Esophagus muscularis mucosa (tissue), 4 donors: ENCODE data around the gene PTPN3. TPM values are rescaled to one million over a fixed set of nuclear protein-coding genes. Genes with fewer than 3 reads are reported as not detected.

Experiments
- DNase-seq: peaks from one replicate; pipeline ENCODE4 v3.0.0-alpha.2; 2017; ENCODE audit errors: extremely low spot score
- H3K27ac ChIP-seq, 4 donors: fragments of 200-600 bp; sonication (generic); replicated peaks in 1 of 4; 1 replicate in 3 of 4; 2 replicates in 1 of 4; pipeline ENCODE4 v1.5.1; 2016 to 2019; ENCODE audit warnings: mild to moderate bottlenecking in 1 of 4
- H3K27me3 ChIP-seq, 4 donors: fragments of 200-600 bp; sonication (generic); one replicate each; pipeline versions ENCODE4 v1.5.1 to v1.6.0; 2016 to 2019
- H3K36me3 ChIP-seq, 4 donors: fragments of 200-600 bp; sonication (generic); one replicate each; pipeline ENCODE4 v1.5.1; 2016 to 2019
- H3K4me1 ChIP-seq, 4 donors: fragments of 200-600 bp; sonication (generic); one replicate each; pipeline ENCODE4 v1.5.1; 2016 to 2019
- H3K4me3 ChIP-seq, 4 donors: fragments of 200-600 bp; sonication (generic); 1 replicate in 2 of 4; 2 replicates in 2 of 4; pipeline ENCODE4 v1.5.1; 2016 to 2019; ENCODE audit warnings: mild to moderate bottlenecking in 4 of 4, moderate library complexity in 1 of 4
- H3K9me3 ChIP-seq, 4 donors: fragments of 200-600 bp; sonication (generic); 1 replicate in 3 of 4; 2 replicates in 1 of 4; pipeline ENCODE4 v1.5.1; 2016 to 2019
- EP300 ChIP-seq: sonication (generic); formaldehyde crosslinking; IDR thresholded peaks from one replicate; pipeline ENCODE4 v1.6.1; 2017; ENCODE audit warnings: antibody characterized with exemption
- POLR2A ChIP-seq: fragments of 450-650 bp; IDR thresholded peaks from one replicate; pipeline ENCODE4 v1.6.1; 2017; ENCODE audit warnings: antibody characterized with exemption, moderate library complexity, mild to moderate bottlenecking, low read depth
- POLR2AphosphoS5 ChIP-seq, 2 donors: sonication (generic); formaldehyde crosslinking; IDR thresholded peaks; one replicate each; pipeline ENCODE4 v1.6.1; 2017; ENCODE audit warnings: antibody characterized with exemption in 2 of 2
- WGBS: methylation state at CpG from one replicate; pipeline ENCODE4 v1.1.5; 2018; 5-methylcytosine and 5-hydroxymethylcytosine counted together
- intact Hi-C: fragments of 100-400 bp; cut with DNase I; formaldehyde crosslinking; loops from one replicate; pipeline ENCODE4 v1.15.1; 2023
- total RNA-seq, 4 donors: library from RNA; depleted of rRNA; stranded (reverse); fragments of >200 nt; gene quantifications; one replicate each; pipeline versions ENCODE4 v1.1.0 to v1.2.1, GENCODE V29; 2016
- TF ChIP-seq, protein P1 (sequence below), 3 experiments: fragments of 200-600 bp in 2 of 3; fragments of 450-650 bp in 1 of 3; sonication (generic) in 2 of 3; IDR thresholded peaks; one replicate each; pipeline ENCODE4 v1.5.1; 2017 to 2019; ENCODE audit warnings: antibody characterized with exemption in 3 of 3, mild to moderate bottlenecking in 2 of 3, moderate library complexity in 1 of 3

PTPN3 gene
- total RNA-seq, 4 donors from 2014 or later, result 0.83 to 2.0 (median 1.3) TPM

- 84% methylated on average over 7 of the region's 7 CpGs for WGBS
- DNase-seq, result no peak
- H3K4me3 ChIP-seq, result no peak overlapping the region
- H3K27me3 ChIP-seq, result peaks cover 0 to 9% (median 0%) of the 10 kb centered on the region in 4 donors
- intact Hi-C loops, result loop anchor here (10.0 kb wide), 1 partner anchor 219 kb away; no protein-coding TSS in a partner anchor
- TF ChIP-seq POLR2A, result no peak
- no peak for TF ChIP-seq EP300
- no peak for TF ChIP-seq POLR2AphosphoS5 (IDR thresholded peaks at IDR 0.05)
- TF ChIP-seq, protein P1, sequence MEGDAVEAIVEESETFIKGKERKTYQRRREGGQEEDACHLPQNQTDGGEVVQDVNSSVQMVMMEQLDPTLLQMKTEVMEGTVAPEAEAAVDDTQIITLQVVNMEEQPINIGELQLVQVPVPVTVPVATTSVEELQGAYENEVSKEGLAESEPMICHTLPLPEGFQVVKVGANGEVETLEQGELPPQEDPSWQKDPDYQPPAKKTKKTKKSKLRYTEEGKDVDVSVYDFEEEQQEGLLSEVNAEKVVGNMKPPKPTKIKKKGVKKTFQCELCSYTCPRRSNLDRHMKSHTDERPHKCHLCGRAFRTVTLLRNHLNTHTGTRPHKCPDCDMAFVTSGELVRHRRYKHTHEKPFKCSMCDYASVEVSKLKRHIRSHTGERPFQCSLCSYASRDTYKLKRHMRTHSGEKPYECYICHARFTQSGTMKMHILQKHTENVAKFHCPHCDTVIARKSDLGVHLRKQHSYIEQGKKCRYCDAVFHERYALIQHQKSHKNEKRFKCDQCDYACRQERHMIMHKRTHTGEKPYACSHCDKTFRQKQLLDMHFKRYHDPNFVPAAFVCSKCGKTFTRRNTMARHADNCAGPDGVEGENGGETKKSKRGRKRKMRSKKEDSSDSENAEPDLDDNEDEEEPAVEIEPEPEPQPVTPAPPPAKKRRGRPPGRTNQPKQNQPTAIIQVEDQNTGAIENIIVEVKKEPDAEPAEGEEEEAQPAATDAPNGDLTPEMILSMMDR (IDR thresholded peaks at IDR 0.05), result no peak
- no peak overlapping the region for H3K27ac ChIP-seq
- no peaks in the 10 kb centered on the region for H3K9me3 ChIP-seq
- H3K36me3 ChIP-seq, result no peaks in the 10 kb centered on the region
- H3K4me1 ChIP-seq, result no peaks in the 10 kb centered on the region
Observed at GRCh38 chr9:109463924-109464625, 34.0 kb downstream of the PTPN3 start.

DNA sequence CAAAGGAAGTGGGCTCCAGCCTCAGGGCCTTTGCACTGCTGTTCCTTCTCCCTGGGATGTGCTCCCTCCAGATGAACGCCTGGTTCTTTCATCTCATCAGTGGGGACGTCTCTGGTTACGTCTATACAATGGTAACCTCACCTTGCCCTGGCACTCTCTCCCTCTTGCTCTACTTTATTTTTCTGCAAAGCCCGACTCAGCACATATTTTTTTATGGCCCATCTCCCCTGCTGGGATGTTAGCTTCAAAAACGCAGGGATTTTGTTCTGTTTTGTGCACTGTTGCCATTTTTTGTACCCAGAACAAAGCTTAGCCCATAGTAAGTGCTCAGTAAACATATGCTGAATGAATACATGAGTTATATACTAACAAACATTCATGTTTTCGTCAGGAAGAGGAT, 37.5 kb downstream of the PTPN3 start:
- peaks cover 0 to 8% (median 0%) of the 10 kb centered on the region in 4 donors for H3K36me3 ChIP-seq
- DNase-seq, result no peak
- no peaks in the 10 kb centered on the region for H3K9me3 ChIP-seq
- TF ChIP-seq POLR2A (no peak), POLR2AphosphoS5 (IDR thresholded peaks at IDR 0.05) (no peak), EP300 (no peak)
- TF ChIP-seq, protein P1 (IDR thresholded peaks at IDR 0.05), result no peak
- 87% methylated on average over 6 of the region's 6 CpGs for WGBS
- intact Hi-C loops, result loop anchor here (10.0 kb wide), 1 partner anchor 216 kb away; no protein-coding TSS in a partner anchor
- H3K4me1 ChIP-seq, result no peaks in the 10 kb centered on the region
- peaks cover 0 to 7% (median 0%) of the 10 kb centered on the region in 4 donors for H3K27me3 ChIP-seq
- no peak overlapping the region for H3K4me3 ChIP-seq
- no peak overlapping the region for H3K27ac ChIP-seq

DNA sequence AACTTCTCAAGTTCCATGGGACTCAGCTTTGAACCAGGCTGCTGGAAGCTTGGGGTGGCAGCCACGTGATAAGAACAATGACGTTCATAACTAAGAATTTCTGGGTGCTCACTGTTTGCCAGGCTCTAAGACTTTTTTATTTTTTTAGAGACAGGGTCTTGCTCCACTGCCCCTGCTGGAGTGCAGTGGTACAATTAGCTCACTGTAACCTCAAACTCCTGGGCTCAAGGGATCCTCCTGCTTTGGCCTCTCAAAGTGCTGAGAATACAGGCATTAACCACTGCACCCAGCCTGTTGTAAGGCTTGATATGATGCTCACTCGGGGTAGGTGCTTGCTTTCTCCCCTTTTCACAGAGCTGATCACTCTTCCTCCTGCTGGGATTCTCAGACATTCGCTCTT, 38.7 kb downstream of the PTPN3 start:
- no peak for DNase-seq
- Histone ChIP-seq H3K27me3 (peaks cover 0 to 7% (median 0%) of the 10 kb centered on the region in 4 donors), H3K27ac (no peak overlapping the region), H3K36me3 (peaks cover 0 to 8% (median 0%) of the 10 kb centered on the region in 4 donors), H3K4me1 (no peaks in the 10 kb centered on the region), H3K4me3 (no peak overlapping the region), H3K9me3 (no peaks in the 10 kb centered on the region)
- WGBS, result 79% methylated on average over 4 of the region's 4 CpGs
- TF ChIP-seq POLR2A (no peak), EP300 (no peak), POLR2AphosphoS5 (IDR thresholded peaks at IDR 0.05) (no peak)
- TF ChIP-seq, protein P1 (IDR thresholded peaks at IDR 0.05), result no peak
- intact Hi-C loops, result no loop called here

DNA sequence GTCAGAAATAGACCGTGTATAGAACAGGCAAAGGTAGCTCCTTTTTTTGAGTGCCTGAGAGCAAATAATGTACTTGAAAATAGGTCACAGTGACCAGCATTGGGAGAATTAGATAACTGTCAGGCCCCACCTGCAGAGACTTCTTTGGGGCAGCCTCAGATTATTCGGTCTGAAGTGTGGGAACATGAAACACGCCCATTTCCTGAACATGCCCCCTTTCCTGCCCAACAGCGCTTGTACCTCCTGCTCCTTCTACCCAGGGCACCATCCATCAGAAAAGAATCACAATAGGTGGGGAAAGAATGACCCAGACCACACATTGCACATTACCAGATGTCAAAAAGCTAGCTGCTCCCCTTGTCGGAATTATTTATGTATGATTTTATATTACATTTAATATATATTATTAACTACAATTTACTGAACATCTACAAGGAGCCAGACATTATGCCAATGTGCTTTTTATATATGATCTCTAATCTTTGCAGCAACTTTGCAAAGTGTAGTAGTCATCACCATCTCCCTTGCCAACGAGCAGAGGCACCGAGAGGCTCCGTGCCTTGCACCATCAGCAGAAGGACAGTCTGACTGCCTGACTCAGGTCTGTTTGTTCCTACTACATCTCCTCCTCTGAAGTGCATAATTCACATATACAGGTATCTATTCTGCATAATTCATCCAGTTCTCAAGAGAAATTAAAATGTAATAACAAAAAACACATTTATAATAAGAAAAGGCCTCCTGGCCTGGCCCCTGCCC, 39.5 kb downstream of the PTPN3 start:
- WGBS, result 79% methylated on average over 8 of the region's 8 CpGs
- TF ChIP-seq POLR2AphosphoS5 (IDR thresholded peaks at IDR 0.05) (no peak), POLR2A (no peak), EP300 (no peak)
- TF ChIP-seq, protein P1 (IDR thresholded peaks at IDR 0.05), result no peak

More for the DNA sequence above, 39.5 kb downstream of the PTPN3 start:
- no peak for DNase-seq
- no peaks in the 10 kb centered on the region for H3K4me1 ChIP-seq
- no peaks in the 10 kb centered on the region for H3K9me3 ChIP-seq
- H3K27ac ChIP-seq, result no peak overlapping the region
- H3K27me3 ChIP-seq, result peaks cover 0 to 7% (median 0%) of the 10 kb centered on the region in 4 donors
- peaks cover 0 to 8% (median 0%) of the 10 kb centered on the region in 4 donors for H3K36me3 ChIP-seq
- H3K4me3 ChIP-seq, result no peak overlapping the region
- intact Hi-C loops, result no loop called here
